GM12801 (cell line): ENCODE measurements around the gene CST4.

Experiments
- CTCF ChIP-seq: IDR thresholded peaks from one replicate; pipeline ENCODE4 v1.5.1; 2011; ENCODE audit warnings: control low read depth; ENCODE audit not compliant: insufficient read length; ENCODE audit errors: extremely low read depth

The CST4 gene

GRCh38 chr20:23700931-23701330 lies 12.1 kb upstream of the CST4 start:
- TF ChIP-seq CTCF: no peak

- TF ChIP-seq CTCF: no peak
Observed at GRCh38 chr20:23697947-23698346, 9.1 kb upstream of the CST4 start.

GRCh38 chr20:23691675-23692074 lies 2.8 kb upstream of the CST4 start:
- TF ChIP-seq CTCF: no peak

GRCh38 chr20:23690581-23690980 lies 1.7 kb upstream of the CST4 start:
- TF ChIP-seq CTCF: no peak

GRCh38 chr20:23689399-23689690 lies 507 bp upstream of the CST4 start:
- TF ChIP-seq CTCF: no peak

GRCh38 chr20:23687986-23688385 lies 852 bp downstream of the CST4 start:
- TF ChIP-seq CTCF: no peak

GRCh38 chr20:23686046-23686750 lies 2.6 kb downstream of the CST4 start:
- TF ChIP-seq CTCF: no peak
